Large intestine (tissue), 3 donors: ENCODE data around the gene TTC13. TPM values are rescaled to one million over a fixed set of nuclear protein-coding genes. Genes with fewer than 3 reads are reported as not detected.

Source experiments
- DNase-seq, 2 donors: peaks; one replicate each; pipeline versions ENCODE4 v3.0.0 to v3.0.0-alpha.2; 2013
- H3K27ac ChIP-seq: one replicate; pipeline ENCODE4 v1.5.1; 2013; ENCODE audit warnings: low read length
- H3K27me3 ChIP-seq: 2 replicates; pipeline ENCODE4 v1.6.1; 2013; ENCODE audit warnings: low read length; ENCODE audit not compliant: control insufficient read depth, insufficient read depth
- H3K36me3 ChIP-seq: 2 replicates; pipeline ENCODE4 v1.6.1; 2013; ENCODE audit warnings: low read length; ENCODE audit not compliant: control insufficient read depth, insufficient read depth
- H3K4me1 ChIP-seq: one replicate; pipeline ENCODE4 v1.6.1; 2013; ENCODE audit warnings: low read length; ENCODE audit not compliant: control insufficient read depth, insufficient read depth
- H3K4me3 ChIP-seq: one replicate; pipeline ENCODE4 v1.5.1; 2013; ENCODE audit warnings: low read length
- H3K9me3 ChIP-seq: one replicate; pipeline ENCODE4 v1.6.1; 2013; ENCODE audit warnings: mild to moderate bottlenecking, low read depth, low read length, moderate library complexity; ENCODE audit not compliant: control insufficient read depth
- WGBS: methylation state at CpG from one replicate; pipeline ENCODE4 v1.1.5; 2013; ENCODE audit warnings: low lambda C conversion rate; ENCODE audit not compliant: insufficient coverage; 5-methylcytosine and 5-hydroxymethylcytosine counted together
- polyA plus RNA-seq: library from polyadenylated mRNA; unstranded; fragments of 120-200 nt; gene quantifications from one replicate; pipeline ENCODE4 v1.2.1, GENCODE V29; 2013

Gene TTC13
- polyA plus RNA-seq, 1 donor, result 25.5 TPM

DNA sequence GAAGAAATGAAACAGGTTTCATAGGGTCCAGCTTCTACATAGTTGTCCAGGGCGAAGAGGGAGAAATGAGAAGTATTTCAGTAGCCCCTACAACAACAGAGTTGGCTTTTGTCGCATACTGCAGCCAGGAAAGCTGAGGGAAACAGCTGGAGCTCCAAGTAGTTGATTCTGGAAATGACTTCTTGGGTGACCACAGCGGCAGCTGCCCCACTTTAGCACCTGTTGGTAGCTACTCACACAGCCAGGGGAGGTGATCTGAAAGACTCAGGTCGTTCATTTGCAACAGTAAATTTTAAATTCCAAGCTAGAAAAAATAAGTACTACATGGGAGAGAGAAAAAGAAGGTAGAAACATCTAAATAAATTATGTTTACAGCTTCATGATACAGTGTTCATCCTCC, 2.3 kb downstream of the TTC13 start:
- no CpG with 5 or more reads among the region's 4 CpGs for WGBS
- Histone ChIP-seq H3K36me3 (no peaks in the 10 kb centered on the region), H3K4me1 (peaks cover 9% of the 10 kb centered on the region), H3K9me3 (no peaks in the 10 kb centered on the region), H3K27ac (no peak overlapping the region), H3K4me3 (no peak overlapping the region), H3K27me3 (no peaks in the 10 kb centered on the region)
- no peak for DNase-seq

DNA sequence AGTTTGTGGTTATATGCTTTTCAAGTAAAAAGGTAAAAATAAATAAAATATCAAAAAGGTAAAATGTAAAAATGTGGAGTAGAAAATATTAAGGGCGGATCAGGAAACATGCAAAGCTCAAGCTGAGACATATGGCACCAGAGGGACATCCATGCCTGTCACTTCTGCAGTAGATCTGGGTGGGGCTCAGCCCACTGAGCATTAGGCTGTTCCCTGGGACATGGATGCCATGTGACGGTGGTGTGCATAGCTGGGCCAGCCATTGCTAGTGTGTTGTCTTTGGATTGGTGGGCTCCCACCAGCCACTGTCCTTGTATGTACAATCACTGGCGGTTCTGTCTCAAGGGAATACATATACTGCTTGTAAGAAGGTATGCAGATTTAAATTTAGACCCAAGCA, 3.0 kb downstream of the TTC13 start:
- Histone ChIP-seq H3K4me1 (peaks cover 9% of the 10 kb centered on the region), H3K4me3 (no peak overlapping the region), H3K9me3 (no peaks in the 10 kb centered on the region), H3K27ac (no peak overlapping the region), H3K27me3 (no peaks in the 10 kb centered on the region), H3K36me3 (no peaks in the 10 kb centered on the region)
- no peak for DNase-seq
- no CpG with 5 or more reads among the region's 3 CpGs for WGBS

- no CpG with 5 or more reads among the region's 1 CpG for WGBS
- no peaks in the 10 kb centered on the region for H3K9me3 ChIP-seq
- H3K4me1 ChIP-seq, result peaks cover 14% of the 10 kb centered on the region
- H3K4me3 ChIP-seq, result no peak overlapping the region
- H3K36me3 ChIP-seq, result no peaks in the 10 kb centered on the region
- H3K27me3 ChIP-seq, result no peaks in the 10 kb centered on the region
- H3K27ac ChIP-seq, result no peak overlapping the region
- DNase-seq, result no peak
Measured at GRCh38 chr1:230972855-230973271, 5.8 kb downstream of the TTC13 start.

DNA sequence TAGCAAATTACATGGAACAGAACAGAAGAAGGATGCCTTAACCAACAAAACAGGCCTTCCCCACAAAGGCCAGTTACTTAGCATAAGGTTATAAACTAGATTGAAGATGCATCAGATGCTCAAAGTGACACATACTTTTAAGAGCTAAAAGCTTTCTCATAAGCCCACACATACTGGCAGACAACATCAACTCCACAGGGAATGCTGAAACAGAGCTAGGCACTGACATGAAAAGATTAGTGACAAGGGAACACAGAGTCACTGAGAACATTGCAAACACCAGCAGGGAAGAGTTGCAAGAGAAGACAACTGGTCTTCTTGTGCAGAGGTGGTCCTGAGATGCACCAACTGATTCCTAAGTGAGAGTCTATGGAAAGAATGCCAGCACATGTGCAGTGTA, 6.9 kb downstream of the TTC13 start:
- H3K9me3 ChIP-seq, result no peaks in the 10 kb centered on the region
- no peaks in the 10 kb centered on the region for H3K27me3 ChIP-seq
- no peak overlapping the region for H3K27ac ChIP-seq
- no peak overlapping the region for H3K4me3 ChIP-seq
- H3K4me1 ChIP-seq, result peaks cover 7% of the 10 kb centered on the region
- no peak for DNase-seq
- no peaks in the 10 kb centered on the region for H3K36me3 ChIP-seq

DNA sequence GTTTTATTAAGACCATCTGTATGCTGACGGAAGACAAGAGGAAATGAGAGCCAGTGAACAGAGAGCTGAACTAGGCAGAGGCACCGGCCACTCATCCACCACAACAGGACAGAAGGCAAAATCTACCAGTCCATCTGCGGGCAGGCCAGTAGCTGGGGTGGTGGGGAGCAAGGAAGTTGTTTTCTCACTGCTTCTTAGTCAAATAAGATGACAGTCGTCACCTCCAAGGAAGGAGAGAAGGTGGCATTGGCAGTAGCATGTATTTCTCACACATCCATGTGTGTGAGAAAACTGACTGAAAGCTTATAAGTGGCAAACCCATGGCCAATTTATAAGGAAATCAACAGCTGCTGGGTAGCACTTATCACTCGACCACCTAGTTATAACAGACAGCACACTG, 8.2 kb downstream of the TTC13 start:
- WGBS, result no CpG with 5 or more reads among the region's 5 CpGs
- H3K27ac ChIP-seq, result no peak overlapping the region
- no peak overlapping the region for H3K4me3 ChIP-seq
- no peaks in the 10 kb centered on the region for H3K9me3 ChIP-seq
- H3K4me1 ChIP-seq, result peaks cover 5% of the 10 kb centered on the region
- no peaks in the 10 kb centered on the region for H3K36me3 ChIP-seq
- H3K27me3 ChIP-seq, result no peaks in the 10 kb centered on the region
- DNase-seq, result no peak

DNA sequence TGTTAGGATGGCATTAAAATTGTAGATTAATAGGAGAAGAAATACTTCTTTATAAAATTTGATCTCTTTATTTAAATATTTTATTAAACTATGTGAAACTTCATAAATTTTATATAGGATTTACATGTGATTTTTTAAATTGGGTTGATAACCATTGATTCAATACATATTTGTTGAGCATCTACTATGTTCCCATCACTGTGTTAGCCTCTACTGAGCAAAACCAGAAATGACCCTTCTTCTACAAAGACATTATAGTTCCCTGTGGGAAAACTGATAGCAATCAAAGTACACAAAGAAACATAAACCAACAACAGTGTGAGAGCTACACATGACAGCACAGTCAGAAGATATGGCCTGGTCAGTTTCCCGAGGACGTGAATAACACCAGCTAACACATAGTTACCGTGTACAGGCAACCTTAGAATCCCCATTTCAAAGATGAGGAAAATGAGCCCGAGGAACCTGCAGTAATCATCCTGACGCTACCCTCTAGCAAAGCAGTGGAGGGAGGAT, 12.2 kb downstream of the TTC13 start:
- H3K36me3 ChIP-seq, result no peaks in the 10 kb centered on the region
- no peak overlapping the region for H3K27ac ChIP-seq
- no peak for DNase-seq
- no peak overlapping the region for H3K4me3 ChIP-seq
- H3K9me3 ChIP-seq, result no peaks in the 10 kb centered on the region
- WGBS, result 100% methylated on average over 1 of the region's 5 CpGs
- no peaks in the 10 kb centered on the region for H3K27me3 ChIP-seq
- peaks cover 5% of the 10 kb centered on the region for H3K4me1 ChIP-seq

DNA sequence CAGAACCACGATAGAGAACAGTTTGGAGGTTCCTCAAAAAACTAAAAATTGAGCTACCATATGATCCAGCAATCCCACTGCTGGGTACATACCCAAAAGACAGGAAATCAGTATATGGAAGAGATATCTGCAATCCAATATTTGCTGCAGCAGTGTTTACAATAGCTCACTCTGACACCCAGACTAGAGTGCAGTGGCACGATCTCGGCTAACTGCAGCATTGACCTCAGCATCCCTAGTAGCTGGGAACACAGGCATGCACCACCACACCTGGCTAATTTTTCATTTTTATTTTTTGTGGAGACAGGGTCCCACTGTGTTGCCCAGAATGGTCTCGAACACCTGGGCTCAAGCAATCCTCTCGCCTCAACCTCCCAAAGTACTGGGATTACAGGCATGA, 13.1 kb downstream of the TTC13 start:
- Histone ChIP-seq H3K27me3 (no peaks in the 10 kb centered on the region), H3K36me3 (no peaks in the 10 kb centered on the region), H3K27ac (no peak overlapping the region), H3K4me3 (no peak overlapping the region), H3K4me1 (peaks cover 5% of the 10 kb centered on the region), H3K9me3 (no peaks in the 10 kb centered on the region)
- WGBS, result 100% methylated on average over 3 of the region's 5 CpGs
- no peak for DNase-seq

DNA sequence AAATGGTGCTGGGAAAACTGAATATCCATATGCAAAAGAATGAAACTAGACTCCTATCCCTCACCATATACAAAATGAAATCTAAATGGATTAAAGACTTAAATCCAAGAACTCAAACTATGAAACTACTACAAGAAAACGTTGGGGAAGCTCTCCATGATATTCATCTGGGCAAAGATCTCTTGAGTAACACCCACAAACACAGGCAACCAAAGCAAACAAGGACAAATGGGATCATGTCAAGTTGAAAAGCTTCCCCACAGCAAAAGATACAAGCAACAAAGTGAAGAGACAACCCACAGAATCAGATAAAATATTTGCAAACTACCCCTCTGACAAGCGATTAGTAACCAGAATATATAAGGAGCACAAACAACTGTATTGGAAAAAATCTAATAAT, 13.8 kb downstream of the TTC13 start:
- H3K27me3 ChIP-seq, result no peaks in the 10 kb centered on the region
- no peak for DNase-seq
- H3K4me1 ChIP-seq, result peaks cover 5% of the 10 kb centered on the region
- no peaks in the 10 kb centered on the region for H3K36me3 ChIP-seq
- 100% methylated on average over 1 of the region's 2 CpGs for WGBS
- H3K4me3 ChIP-seq, result no peak overlapping the region
- no peak overlapping the region for H3K27ac ChIP-seq
- no peaks in the 10 kb centered on the region for H3K9me3 ChIP-seq

GRCh38 chr1:230958370-230958769, 20.3 kb downstream of the TTC13 start:
- no CpG with 5 or more reads among the region's 4 CpGs for WGBS
- H3K4me1 ChIP-seq, result no peaks in the 10 kb centered on the region
- no peaks in the 10 kb centered on the region for H3K9me3 ChIP-seq
- H3K36me3 ChIP-seq, result peaks cover 6% of the 10 kb centered on the region
- H3K27me3 ChIP-seq, result no peaks in the 10 kb centered on the region
- H3K27ac ChIP-seq, result no peak overlapping the region
- no peak overlapping the region for H3K4me3 ChIP-seq
- peak; percentile 26 to 45 for DNase-seq

DNA sequence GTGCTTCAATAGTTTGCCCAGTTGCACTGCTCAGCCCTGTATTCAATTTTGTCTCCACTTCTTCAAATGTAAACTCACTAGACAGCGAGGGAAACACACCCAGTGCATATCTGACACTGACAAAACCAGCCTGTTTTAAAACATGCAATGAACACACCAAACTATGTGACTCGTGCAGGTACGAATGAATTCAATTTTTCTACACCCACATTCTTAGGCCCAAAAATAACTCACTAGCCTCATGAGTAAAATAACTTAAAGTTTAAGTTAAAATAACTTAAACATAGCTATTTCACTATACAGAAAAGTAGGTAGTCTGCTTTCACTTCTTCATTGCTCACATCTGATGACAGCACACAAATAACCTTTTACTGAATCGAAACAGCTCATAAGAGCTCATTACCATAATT, 21.1 kb downstream of the TTC13 start:
- Histone ChIP-seq H3K27me3 (no peaks in the 10 kb centered on the region), H3K36me3 (peaks cover 8% of the 10 kb centered on the region), H3K4me3 (no peak overlapping the region), H3K9me3 (no peaks in the 10 kb centered on the region), H3K27ac (no peak overlapping the region), H3K4me1 (no peaks in the 10 kb centered on the region)
- WGBS, result 83% methylated on average over 2 of the region's 4 CpGs
- no peak for DNase-seq

DNA sequence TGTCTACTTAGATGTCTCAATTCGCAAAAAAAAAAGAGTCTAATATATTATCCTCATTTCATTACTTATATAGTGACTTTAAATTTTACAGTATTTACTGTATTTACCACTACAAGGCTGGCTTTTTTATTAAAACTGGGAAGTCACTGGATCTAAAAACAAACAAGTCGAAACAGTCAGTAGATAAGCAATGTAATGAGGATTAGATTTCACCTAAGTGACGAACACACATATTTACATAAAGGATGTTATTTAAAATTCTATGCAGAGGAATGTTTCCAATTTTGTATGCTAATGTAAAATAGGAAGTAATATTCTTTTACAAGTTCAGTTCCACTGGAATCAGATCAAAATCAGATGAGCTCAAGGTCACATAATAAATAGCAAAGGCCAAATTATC, 28.3 kb downstream of the TTC13 start:
- H3K27me3 ChIP-seq, result no peaks in the 10 kb centered on the region
- no peaks in the 10 kb centered on the region for H3K9me3 ChIP-seq
- no peak overlapping the region for H3K4me3 ChIP-seq
- WGBS, result 100% methylated on average over 1 of the region's 3 CpGs
- H3K4me1 ChIP-seq, result no peaks in the 10 kb centered on the region
- H3K36me3 ChIP-seq, result peaks cover 9% of the 10 kb centered on the region
- no peak for DNase-seq
- H3K27ac ChIP-seq, result no peak overlapping the region
